GM23338 (cell line): ENCODE measurements around the gene SRP68.

Experiments
- CREB1 ChIP-seq: fragments of 250-450 bp; sonication (Bioruptor Pico); IDR thresholded peaks from 2 replicates; pipeline ENCODE4 v1.5.0; 2020; ENCODE audit warnings: low read depth, mild to moderate bottlenecking, moderate library complexity
- EZH2 ChIP-seq: fragments of 200-600 bp; sonication (generic); IDR thresholded peaks from one replicate; pipeline ENCODE4 v1.8.0; 2017; ENCODE audit warnings: antibody characterized with exemption, mild to moderate bottlenecking, low read depth; ENCODE audit not compliant: unreplicated experiment
- EZH2phosphoT487 ChIP-seq: fragments of 200-600 bp; sonication (generic); IDR thresholded peaks from one replicate; pipeline ENCODE4 v1.8.1; 2018; ENCODE audit warnings: antibody characterized with exemption; ENCODE audit not compliant: unreplicated experiment
- JUNB ChIP-seq: IDR thresholded peaks from one replicate; pipeline ENCODE4 v1.6.1; 2016; ENCODE audit warnings: antibody characterized with exemption; ENCODE audit not compliant: unreplicated experiment
- POLR2AphosphoS5 ChIP-seq: IDR thresholded peaks from 2 replicates; pipeline ENCODE4 v1.6.1; 2016; ENCODE audit warnings: antibody characterized with exemption, low read depth
- STAT1 ChIP-seq: IDR thresholded peaks from one replicate; pipeline ENCODE4 v1.6.1; 2016; ENCODE audit warnings: antibody characterized with exemption; ENCODE audit not compliant: unreplicated experiment
- ZNF114 ChIP-seq: fragments of 250-450 bp; sonication (Bioruptor Pico); IDR thresholded peaks from 2 replicates; pipeline ENCODE4 v1.5.0; 2020; ENCODE audit warnings: mild to moderate bottlenecking, moderate library complexity
- TF ChIP-seq, protein P1 (sequence below): IDR thresholded peaks from one replicate; pipeline ENCODE4 v1.6.1; 2018; ENCODE audit warnings: antibody characterized with exemption; ENCODE audit not compliant: unreplicated experiment
- TF ChIP-seq, protein P2 (sequence below), 2 experiments: fragments of 200-600 bp in 1 of 2; sonication (generic) in 1 of 2; conservative IDR thresholded peaks; 2 replicates each; pipeline versions ENCODE4 v1.5.1 to v1.6.1; 2016 to 2017; ENCODE audit warnings: antibody characterized with exemption in 2 of 2, low read depth in 2 of 2, mild to moderate bottlenecking in 2 of 2, moderate library complexity in 1 of 2
- TF ChIP-seq, protein P3 (sequence below): IDR thresholded peaks from 2 replicates; pipeline ENCODE4 v1.6.1; 2016; ENCODE audit warnings: antibody characterized with exemption

DNA sequence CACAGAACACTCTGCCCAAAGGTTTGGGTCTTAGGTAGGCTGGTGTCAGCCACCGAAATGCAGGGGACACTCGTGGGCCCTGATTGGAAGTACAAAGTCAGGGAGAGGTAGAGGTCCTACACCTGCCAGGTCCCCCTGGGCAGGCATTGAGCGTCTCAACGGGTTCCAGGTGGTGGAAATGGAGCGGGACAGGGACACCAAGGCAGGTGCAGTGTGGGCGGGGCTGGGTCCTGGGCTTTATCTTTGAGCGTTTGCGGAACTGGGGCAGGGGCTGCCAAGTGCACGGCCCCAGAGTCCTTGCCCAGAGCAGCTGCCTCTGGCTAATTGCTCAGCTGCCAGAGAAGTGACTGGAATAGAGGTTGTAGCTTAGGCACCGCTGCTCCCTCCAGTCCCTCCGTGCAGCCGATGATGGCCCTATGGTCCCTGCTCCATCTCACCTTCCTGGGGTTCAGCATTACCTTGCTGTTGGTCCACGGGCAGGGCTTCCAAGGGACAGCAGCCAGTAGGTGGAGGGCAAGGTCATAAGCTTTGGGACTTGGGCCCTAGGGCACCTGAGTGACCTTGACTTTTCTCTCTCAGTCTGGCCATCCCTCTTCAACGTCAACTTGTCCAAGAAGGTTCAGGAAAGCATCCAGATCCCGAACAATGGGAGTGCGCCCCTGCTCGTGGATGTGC lies 6.7 kb upstream of the SRP68 start, which contains the start of gene ZACN:
- TF ChIP-seq, protein P1, sequence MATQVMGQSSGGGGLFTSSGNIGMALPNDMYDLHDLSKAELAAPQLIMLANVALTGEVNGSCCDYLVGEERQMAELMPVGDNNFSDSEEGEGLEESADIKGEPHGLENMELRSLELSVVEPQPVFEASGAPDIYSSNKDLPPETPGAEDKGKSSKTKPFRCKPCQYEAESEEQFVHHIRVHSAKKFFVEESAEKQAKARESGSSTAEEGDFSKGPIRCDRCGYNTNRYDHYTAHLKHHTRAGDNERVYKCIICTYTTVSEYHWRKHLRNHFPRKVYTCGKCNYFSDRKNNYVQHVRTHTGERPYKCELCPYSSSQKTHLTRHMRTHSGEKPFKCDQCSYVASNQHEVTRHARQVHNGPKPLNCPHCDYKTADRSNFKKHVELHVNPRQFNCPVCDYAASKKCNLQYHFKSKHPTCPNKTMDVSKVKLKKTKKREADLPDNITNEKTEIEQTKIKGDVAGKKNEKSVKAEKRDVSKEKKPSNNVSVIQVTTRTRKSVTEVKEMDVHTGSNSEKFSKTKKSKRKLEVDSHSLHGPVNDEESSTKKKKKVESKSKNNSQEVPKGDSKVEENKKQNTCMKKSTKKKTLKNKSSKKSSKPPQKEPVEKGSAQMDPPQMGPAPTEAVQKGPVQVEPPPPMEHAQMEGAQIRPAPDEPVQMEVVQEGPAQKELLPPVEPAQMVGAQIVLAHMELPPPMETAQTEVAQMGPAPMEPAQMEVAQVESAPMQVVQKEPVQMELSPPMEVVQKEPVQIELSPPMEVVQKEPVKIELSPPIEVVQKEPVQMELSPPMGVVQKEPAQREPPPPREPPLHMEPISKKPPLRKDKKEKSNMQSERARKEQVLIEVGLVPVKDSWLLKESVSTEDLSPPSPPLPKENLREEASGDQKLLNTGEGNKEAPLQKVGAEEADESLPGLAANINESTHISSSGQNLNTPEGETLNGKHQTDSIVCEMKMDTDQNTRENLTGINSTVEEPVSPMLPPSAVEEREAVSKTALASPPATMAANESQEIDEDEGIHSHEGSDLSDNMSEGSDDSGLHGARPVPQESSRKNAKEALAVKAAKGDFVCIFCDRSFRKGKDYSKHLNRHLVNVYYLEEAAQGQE, result no peak
- TF ChIP-seq, protein P2, sequence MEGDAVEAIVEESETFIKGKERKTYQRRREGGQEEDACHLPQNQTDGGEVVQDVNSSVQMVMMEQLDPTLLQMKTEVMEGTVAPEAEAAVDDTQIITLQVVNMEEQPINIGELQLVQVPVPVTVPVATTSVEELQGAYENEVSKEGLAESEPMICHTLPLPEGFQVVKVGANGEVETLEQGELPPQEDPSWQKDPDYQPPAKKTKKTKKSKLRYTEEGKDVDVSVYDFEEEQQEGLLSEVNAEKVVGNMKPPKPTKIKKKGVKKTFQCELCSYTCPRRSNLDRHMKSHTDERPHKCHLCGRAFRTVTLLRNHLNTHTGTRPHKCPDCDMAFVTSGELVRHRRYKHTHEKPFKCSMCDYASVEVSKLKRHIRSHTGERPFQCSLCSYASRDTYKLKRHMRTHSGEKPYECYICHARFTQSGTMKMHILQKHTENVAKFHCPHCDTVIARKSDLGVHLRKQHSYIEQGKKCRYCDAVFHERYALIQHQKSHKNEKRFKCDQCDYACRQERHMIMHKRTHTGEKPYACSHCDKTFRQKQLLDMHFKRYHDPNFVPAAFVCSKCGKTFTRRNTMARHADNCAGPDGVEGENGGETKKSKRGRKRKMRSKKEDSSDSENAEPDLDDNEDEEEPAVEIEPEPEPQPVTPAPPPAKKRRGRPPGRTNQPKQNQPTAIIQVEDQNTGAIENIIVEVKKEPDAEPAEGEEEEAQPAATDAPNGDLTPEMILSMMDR (conservative IDR thresholded peaks at IDR 0.05; ENCODE audit: low read depth in 2 of 2), result no peak
- TF ChIP-seq JUNB (no peak), CREB1 (no peak), EZH2phosphoT487 (no peak), EZH2 (no peak), POLR2AphosphoS5 (no peak), STAT1 (no peak), ZNF114 (CRISPR knock-in tag) (no peak)
- TF ChIP-seq, protein P3, sequence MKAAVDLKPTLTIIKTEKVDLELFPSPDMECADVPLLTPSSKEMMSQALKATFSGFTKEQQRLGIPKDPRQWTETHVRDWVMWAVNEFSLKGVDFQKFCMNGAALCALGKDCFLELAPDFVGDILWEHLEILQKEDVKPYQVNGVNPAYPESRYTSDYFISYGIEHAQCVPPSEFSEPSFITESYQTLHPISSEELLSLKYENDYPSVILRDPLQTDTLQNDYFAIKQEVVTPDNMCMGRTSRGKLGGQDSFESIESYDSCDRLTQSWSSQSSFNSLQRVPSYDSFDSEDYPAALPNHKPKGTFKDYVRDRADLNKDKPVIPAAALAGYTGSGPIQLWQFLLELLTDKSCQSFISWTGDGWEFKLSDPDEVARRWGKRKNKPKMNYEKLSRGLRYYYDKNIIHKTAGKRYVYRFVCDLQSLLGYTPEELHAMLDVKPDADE, result no peak
